MM.1S (cell line): ENCODE data around the gene LRMDA.

Source experiments
- DNase-seq: peaks from one replicate; pipeline ENCODE4 v3.0.0-alpha.2; 2015
- H2AFZ ChIP-seq: fragments of 300-600 bp; sonication (generic); 2 replicates; pipeline ENCODE4 v1.6.0; 2016; ENCODE audit warnings: antibody characterized with exemption, low read length
- H3F3A ChIP-seq: fragments of 300-600 bp; sonication (generic); 2 replicates; pipeline ENCODE4 v1.6.1; 2016; ENCODE audit warnings: mild to moderate bottlenecking, antibody characterized with exemption, low read length, moderate library complexity, mixed read lengths; ENCODE audit not compliant: insufficient read depth
- H3K27ac ChIP-seq: fragments of 300-600 bp; sonication (generic); 2 replicates; pipeline ENCODE4 v1.5.1; 2016; ENCODE audit warnings: mild to moderate bottlenecking, low read length
- H3K27me3 ChIP-seq: fragments of 300-600 bp; sonication (generic); replicated peaks from 2 replicates; pipeline ENCODE4 v1.6.0; 2016; ENCODE audit warnings: low read length; ENCODE audit not compliant: insufficient read depth
- H3K36me3 ChIP-seq: fragments of 300-600 bp; sonication (generic); replicated peaks from 2 replicates; pipeline ENCODE4 v1.6.1; 2016; ENCODE audit warnings: mild to moderate bottlenecking, low read length, mixed read lengths; ENCODE audit not compliant: insufficient read depth
- H3K4me1 ChIP-seq: fragments of 300-600 bp; sonication (generic); 2 replicates; pipeline ENCODE4 v1.6.1; 2016; ENCODE audit warnings: low read length, mixed read lengths
- H3K4me2 ChIP-seq: fragments of 300-600 bp; sonication (generic); 2 replicates; pipeline ENCODE4 v1.6.0; 2016; ENCODE audit warnings: low read depth, low read length
- H3K4me3 ChIP-seq: fragments of 300-600 bp; sonication (generic); 2 replicates; pipeline ENCODE4 v1.5.1; 2016; ENCODE audit warnings: low read length, mixed read lengths
- H3K79me2 ChIP-seq: fragments of 300-600 bp; sonication (generic); 2 replicates; pipeline ENCODE4 v1.6.1; 2016; ENCODE audit warnings: mixed run types, low read length, mixed read lengths
- H3K9ac ChIP-seq: fragments of 300-600 bp; sonication (generic); 2 replicates; pipeline ENCODE4 v1.6.1; 2016; ENCODE audit warnings: low read length, mixed read lengths
- H3K9me2 ChIP-seq: fragments of 300-600 bp; sonication (generic); replicated peaks from 2 replicates; pipeline ENCODE4 v1.6.1; 2016; ENCODE audit warnings: mild to moderate bottlenecking, low read length, mixed read lengths; ENCODE audit not compliant: insufficient read depth
- H3K9me3 ChIP-seq: fragments of 300-600 bp; sonication (generic); replicated peaks from 2 replicates; pipeline ENCODE4 v1.6.1; 2016; ENCODE audit warnings: mild to moderate bottlenecking, low read length, mixed read lengths; ENCODE audit not compliant: insufficient read depth
- H4K20me1 ChIP-seq: fragments of 300-600 bp; sonication (generic); 2 replicates; pipeline ENCODE4 v1.6.1; 2016; ENCODE audit warnings: mild to moderate bottlenecking, low read length, moderate library complexity, mixed read lengths; ENCODE audit not compliant: insufficient read depth
- CTCF ChIP-seq: fragments of 300-600 bp; sonication (generic); IDR thresholded peaks from 2 replicates; pipeline ENCODE4 v1.5.1; 2016; ENCODE audit warnings: antibody characterized with exemption, low read length, mixed read lengths
- EZH2 ChIP-seq: fragments of 300-600 bp; sonication (generic); optimal IDR thresholded peaks from 2 replicates; pipeline ENCODE3; 2017; ENCODE audit warnings: low read depth, mild to moderate bottlenecking, antibody characterized with exemption, low read length, mixed read lengths
- EZH2phosphoT487 ChIP-seq: fragments of 300-600 bp; sonication (generic); IDR thresholded peaks from 2 replicates; pipeline ENCODE4 v1.6.1; 2018; ENCODE audit warnings: antibody characterized with exemption, low read length

LRMDA gene

GRCh38 chr10:76469675-76470074 is 1038.3 kb downstream of the LRMDA start:
- no peak overlapping the region for H3K4me3 ChIP-seq
- H3K9ac ChIP-seq: no peak overlapping the region
- H3K27me3 ChIP-seq: no peaks in the 10 kb centered on the region
- no peak overlapping the region for H2AFZ ChIP-seq
- H3K4me2 ChIP-seq: no peak overlapping the region
- no peaks in the 10 kb centered on the region for H3F3A ChIP-seq
- no peaks in the 10 kb centered on the region for H4K20me1 ChIP-seq
- H3K79me2 ChIP-seq: no peaks in the 10 kb centered on the region
- no peaks in the 10 kb centered on the region for H3K9me2 ChIP-seq
- no peaks in the 10 kb centered on the region for H3K36me3 ChIP-seq
- H3K4me1 ChIP-seq: no peaks in the 10 kb centered on the region
- no peak overlapping the region for H3K27ac ChIP-seq
- no peak for DNase-seq
- no peak for TF ChIP-seq EZH2phosphoT487
- no peak for TF ChIP-seq EZH2
- no peak for TF ChIP-seq CTCF
- H3K9me3 ChIP-seq: no peaks in the 10 kb centered on the region

GRCh38 chr10:76479103-76479790 is 1047.8 kb downstream of the LRMDA start:
- no peaks in the 10 kb centered on the region for H3K4me1 ChIP-seq
- no peaks in the 10 kb centered on the region for H3F3A ChIP-seq
- TF ChIP-seq CTCF (no peak), EZH2phosphoT487 (no peak), EZH2 (no peak)
- H3K4me3 ChIP-seq: no peak overlapping the region
- H3K36me3 ChIP-seq: no peaks in the 10 kb centered on the region
- no peaks in the 10 kb centered on the region for H3K9me2 ChIP-seq
- H2AFZ ChIP-seq: no peak overlapping the region
- H4K20me1 ChIP-seq: no peaks in the 10 kb centered on the region
- H3K9ac ChIP-seq: no peak overlapping the region
- no peaks in the 10 kb centered on the region for H3K79me2 ChIP-seq
- H3K27me3 ChIP-seq: no peaks in the 10 kb centered on the region
- H3K4me2 ChIP-seq: no peak overlapping the region
- no peaks in the 10 kb centered on the region for H3K9me3 ChIP-seq
- no peak overlapping the region for H3K27ac ChIP-seq
- DNase-seq: no peak

DNA sequence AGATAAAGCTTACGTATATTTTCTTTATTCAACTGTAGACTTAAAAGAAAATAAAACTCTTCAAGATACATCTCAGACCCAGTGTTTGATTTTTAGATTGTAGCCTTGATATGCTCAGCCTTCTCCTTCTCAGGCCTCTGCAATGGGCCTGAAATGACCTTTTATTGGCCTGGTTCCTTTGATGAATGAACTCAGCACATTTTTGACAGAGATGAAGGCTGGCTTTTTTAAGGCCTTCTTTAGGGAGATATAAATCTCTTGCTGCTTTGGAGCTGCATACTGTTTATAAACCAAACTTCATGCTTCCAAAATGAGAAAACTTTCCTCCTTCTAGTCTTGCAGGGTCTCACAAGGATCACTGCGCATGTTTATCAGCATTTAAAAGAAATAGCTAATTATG is 1049.8 kb downstream of the LRMDA start:
- Histone ChIP-seq H4K20me1 (no peaks in the 10 kb centered on the region), H3K79me2 (no peaks in the 10 kb centered on the region), H3K4me3 (no peak overlapping the region), H3K36me3 (no peaks in the 10 kb centered on the region), H3K4me2 (no peak overlapping the region), H3K9ac (no peak overlapping the region), H2AFZ (no peak overlapping the region), H3K9me3 (no peaks in the 10 kb centered on the region), H3F3A (no peaks in the 10 kb centered on the region), H3K27me3 (no peaks in the 10 kb centered on the region), H3K9me2 (no peaks in the 10 kb centered on the region), H3K27ac (no peak overlapping the region), H3K4me1 (no peaks in the 10 kb centered on the region)
- no peak for DNase-seq
- no peak for TF ChIP-seq EZH2
- no peak for TF ChIP-seq EZH2phosphoT487
- no peak for TF ChIP-seq CTCF
